HEK293T (cell line): Measurements from ENCODE around the gene TP53RK.

Experiments used
- CTCF ChIA-PET: fragments of 350-600 bp; formaldehyde crosslinking; extraction: SDS; loops from one replicate; lab custom pipeline; 2021; ENCODE audit warnings: antibody characterized with exemption, inconsistent platforms; lab: Yijun Ruan, JAX
- POLR2A ChIA-PET: fragments of 350-600 bp; formaldehyde crosslinking; extraction: SDS; loops from one replicate; lab custom pipeline; 2020; ENCODE audit warnings: antibody characterized with exemption, inconsistent platforms; lab: Yijun Ruan, JAX
- DNase-seq: peaks from one replicate; pipeline ENCODE4 v3.0.0; 2012; ENCODE audit warnings: mixed read lengths; ENCODE audit errors: extremely low spot score
- ARNT ChIP-seq: fragments of 450-650 bp; IDR thresholded peaks from 2 replicates; pipeline ENCODE4 v1.6.1; 2017; ENCODE audit warnings: mild to moderate bottlenecking
- BHLHE40 ChIP-seq: fragments of 450-650 bp; IDR thresholded peaks from 2 replicates; pipeline ENCODE4 v1.6.1; 2016; ENCODE audit warnings: mild to moderate bottlenecking, moderate library complexity, borderline replicate concordance
- CTBP1 ChIP-seq: fragments of 450-650 bp; IDR thresholded peaks from 2 replicates; pipeline ENCODE4 v1.6.1; 2016; ENCODE audit warnings: borderline replicate concordance
- ELF4 ChIP-seq: fragments of 450-650 bp; IDR thresholded peaks from 2 replicates; pipeline ENCODE4 v1.6.1; 2017; ENCODE audit warnings: antibody characterized with exemption
- FOXA1 ChIP-seq: fragments of 450-650 bp; IDR thresholded peaks from 2 replicates; pipeline ENCODE4 v1.6.1; 2016; ENCODE audit warnings: mild to moderate bottlenecking
- FOXK2 ChIP-seq: fragments of 450-650 bp; IDR thresholded peaks from 2 replicates; pipeline ENCODE4 v1.6.1; 2016; ENCODE audit warnings: mild to moderate bottlenecking
- FOXM1 ChIP-seq: fragments of 450-650 bp; IDR thresholded peaks from 2 replicates; pipeline ENCODE4 v1.6.1; 2017; ENCODE audit warnings: mild to moderate bottlenecking, borderline replicate concordance
- HDGF ChIP-seq: fragments of 450-650 bp; IDR thresholded peaks from 2 replicates; pipeline ENCODE4 v1.6.1; 2017; ENCODE audit warnings: antibody characterized with exemption, borderline replicate concordance
- L3MBTL2 ChIP-seq: fragments of 450-650 bp; conservative IDR thresholded peaks from 2 replicates; pipeline ENCODE4 v1.6.1; 2016; ENCODE audit warnings: mild to moderate bottlenecking
- LEF1 ChIP-seq: fragments of 450-650 bp; IDR thresholded peaks from 2 replicates; pipeline ENCODE4 v1.6.1; 2017; ENCODE audit warnings: mild to moderate bottlenecking, borderline replicate concordance
- NFRKB ChIP-seq: fragments of 450-650 bp; IDR thresholded peaks from 2 replicates; pipeline ENCODE4 v1.6.1; 2016; ENCODE audit warnings: mild to moderate bottlenecking, moderate library complexity
- SP1 ChIP-seq: fragments of 450-650 bp; IDR thresholded peaks from 2 replicates; pipeline ENCODE4 v1.6.1; 2017
- SUZ12 ChIP-seq: fragments of 450-650 bp; IDR thresholded peaks from 2 replicates; pipeline ENCODE4 v1.6.1; 2016; ENCODE audit warnings: mild to moderate bottlenecking
- TARDBP ChIP-seq: fragments of 450-650 bp; IDR thresholded peaks from 2 replicates; pipeline ENCODE4 v1.6.1; 2016
- ZNF384 ChIP-seq: fragments of 450-650 bp; IDR thresholded peaks from 2 replicates; pipeline ENCODE4 v1.6.1; 2016
- TF ChIP-seq, protein P1 (sequence below): fragments of 450-650 bp; IDR thresholded peaks from 2 replicates; pipeline ENCODE4 v1.6.1; 2016

The TP53RK gene

DNA sequence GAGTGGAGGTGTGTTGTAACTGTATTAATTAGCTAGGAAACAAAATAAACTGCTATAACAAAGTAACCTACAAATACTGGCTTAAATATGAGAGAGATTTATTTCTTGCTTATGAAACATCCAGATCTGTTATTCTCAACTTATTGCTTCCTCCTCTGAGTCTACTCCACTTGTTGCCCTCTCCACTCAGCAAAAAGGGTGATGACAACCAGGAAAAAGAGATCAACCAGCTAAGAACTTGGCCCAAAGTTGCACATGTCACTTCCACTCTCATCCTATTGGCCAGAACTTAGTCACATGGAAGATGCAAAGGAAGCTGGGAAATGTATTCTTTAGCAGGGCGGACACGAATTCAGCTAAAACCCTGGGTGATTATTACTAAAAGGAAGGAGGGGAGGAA, 5.2 kb upstream of the TP53RK start:
- CTCF ChIA-PET, result interaction anchor here (0.9 to 1.1 kb wide), 2 partner anchors 9 to 14 kb away, joined by 3 to 4 read pairs; no protein-coding TSS in a partner anchor
- DNase-seq, result no peak
- TF ChIP-seq L3MBTL2 (peak; percentile 75), FOXA1 (no peak)
- POLR2A ChIA-PET, result interaction anchor here (0.9 kb wide), 1 partner anchor 14 kb away, joined by 3 read pairs; no protein-coding TSS in a partner anchor

DNA sequence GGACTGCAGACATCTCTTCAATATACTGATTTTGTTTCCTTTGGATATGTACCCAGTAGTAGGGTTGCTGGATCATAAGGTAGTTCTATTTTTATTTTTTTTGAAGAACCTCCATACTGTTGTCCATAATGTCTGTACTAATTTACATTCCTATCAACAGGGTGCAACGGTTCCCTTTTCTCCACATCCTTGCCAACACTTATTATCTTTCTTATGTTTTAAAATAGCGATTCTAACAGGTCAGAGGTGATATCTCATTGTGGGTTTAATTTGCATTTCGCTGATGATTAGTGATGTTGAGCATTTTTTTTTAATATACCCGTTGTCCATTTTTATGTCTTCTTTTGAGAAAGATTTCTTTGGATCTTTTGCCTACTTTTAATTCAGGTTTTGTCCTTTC, 2.0 kb upstream of the TP53RK start:
- POLR2A ChIA-PET, result no interaction called here
- DNase-seq, result no peak
- CTCF ChIA-PET, result interaction anchor here (0.7 kb wide), 1 partner anchor 22 kb away, joined by 3 read pairs; no protein-coding TSS in a partner anchor
- TF ChIP-seq HDGF, result no peak
- TF ChIP-seq ZNF384, result no peak
- no peak for TF ChIP-seq FOXA1
- TF ChIP-seq ARNT, result no peak
- TF ChIP-seq CTBP1, result no peak
- TF ChIP-seq FOXK2, result no peak

GRCh38 chr20:46690219-46691106, 1.2 kb upstream of the TP53RK start:
- TF ChIP-seq L3MBTL2, result no peak
- TF ChIP-seq NFRKB, result no peak
- TF ChIP-seq HDGF, result no peak
- no peak for TF ChIP-seq SP1
- no peak for TF ChIP-seq FOXK2
- TF ChIP-seq ZNF384, result no peak
- TF ChIP-seq FOXM1, result no peak
- TF ChIP-seq, protein P1, sequence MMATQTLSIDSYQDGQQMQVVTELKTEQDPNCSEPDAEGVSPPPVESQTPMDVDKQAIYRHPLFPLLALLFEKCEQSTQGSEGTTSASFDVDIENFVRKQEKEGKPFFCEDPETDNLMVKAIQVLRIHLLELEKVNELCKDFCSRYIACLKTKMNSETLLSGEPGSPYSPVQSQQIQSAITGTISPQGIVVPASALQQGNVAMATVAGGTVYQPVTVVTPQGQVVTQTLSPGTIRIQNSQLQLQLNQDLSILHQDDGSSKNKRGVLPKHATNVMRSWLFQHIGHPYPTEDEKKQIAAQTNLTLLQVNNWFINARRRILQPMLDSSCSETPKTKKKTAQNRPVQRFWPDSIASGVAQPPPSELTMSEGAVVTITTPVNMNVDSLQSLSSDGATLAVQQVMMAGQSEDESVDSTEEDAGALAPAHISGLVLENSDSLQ, result no peak
- TF ChIP-seq BHLHE40, result no peak
- TF ChIP-seq ELF4, result no peak
- no peak for TF ChIP-seq CTBP1
- no peak for TF ChIP-seq FOXA1
- no peak for TF ChIP-seq TARDBP
- TF ChIP-seq SUZ12, result no peak
- no peak for TF ChIP-seq LEF1
- TF ChIP-seq ARNT, result no peak
- ChIA-PET POLR2A (interaction anchor here (1.5 to 1.7 kb wide), 3 partner anchors 11 to 17 kb away, joined by 3 to 6 read pairs (median 4); no protein-coding TSS in a partner anchor), CTCF (interaction anchor here (0.7 kb wide), 1 partner anchor 23 kb away, joined by 3 read pairs; no protein-coding TSS in a partner anchor)
- no peak for DNase-seq

DNA sequence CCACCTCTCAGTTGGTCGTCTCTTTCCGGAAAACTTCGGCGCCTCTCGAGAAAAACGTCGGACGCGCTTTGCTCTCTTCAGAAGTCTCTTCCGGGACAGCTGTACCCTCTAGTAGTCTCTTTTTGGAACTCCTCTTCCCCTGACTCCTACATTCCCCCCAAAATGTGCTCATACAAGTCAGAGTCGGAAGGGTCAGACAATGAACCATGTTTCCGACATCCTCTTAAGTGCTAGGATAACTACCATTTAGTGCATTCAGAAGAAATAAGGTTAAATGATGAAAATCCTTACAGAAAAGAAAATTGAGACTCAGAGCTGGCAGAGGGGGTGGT, 476 bp upstream of the TP53RK start:
- TF ChIP-seq NFRKB, result no peak
- no peak; the same call in 1 of the 2 replicates for TF ChIP-seq ELF4
- no peak for TF ChIP-seq CTBP1
- TF ChIP-seq, protein P1, result no peak
- TF ChIP-seq FOXM1, result no peak
- TF ChIP-seq ARNT, result no peak
- no peak for TF ChIP-seq SP1
- ChIA-PET CTCF (no interaction called here), POLR2A (interaction anchor here (1.1 to 1.7 kb wide), 4 partner anchors 11 to 21 kb away, joined by 3 to 6 read pairs (median 4); no protein-coding TSS in a partner anchor)
- DNase-seq, result no peak

GRCh38 chr20:46688151-46689081, 828 bp downstream of the TP53RK start:
- ChIA-PET POLR2A (interaction anchor here (1.1 to 1.6 kb wide), 3 partner anchors 13 to 22 kb away, joined by 3 to 4 read pairs (median 4); no protein-coding TSS in a partner anchor), CTCF (no interaction called here)
- DNase-seq, result no peak
- TF ChIP-seq L3MBTL2, result peak; percentile 68
- TF ChIP-seq, protein P1, result no peak

GRCh38 chr20:46683939-46684750, 5.1 kb downstream of the TP53RK start:
- peak; percentile 59 for DNase-seq
- CTCF ChIA-PET, result no interaction called here
- POLR2A ChIA-PET, result no interaction called here

More at GRCh38 chr20:46683939-46684750, 5.1 kb downstream of the TP53RK start:
- TF ChIP-seq FOXA1, result no peak
- TF ChIP-seq SP1, result peak; percentile 47; the same call in 1 of the 2 replicates
- TF ChIP-seq ELF4, result 0 out of 2 replicates have a peak, but pooled peaks have one; percentile 43
- peak; percentile 98 for TF ChIP-seq L3MBTL2
